ENCODE data around the gene P2RY14. TPM values are rescaled to one million over a fixed set of nuclear protein-coding genes. Genes with fewer than 3 reads are reported as not detected.

Gene P2RY14
- total RNA-seq, 3 donors from 2014 or later: 0.20 to 0.26 TPM; not detected in 1

DNA sequence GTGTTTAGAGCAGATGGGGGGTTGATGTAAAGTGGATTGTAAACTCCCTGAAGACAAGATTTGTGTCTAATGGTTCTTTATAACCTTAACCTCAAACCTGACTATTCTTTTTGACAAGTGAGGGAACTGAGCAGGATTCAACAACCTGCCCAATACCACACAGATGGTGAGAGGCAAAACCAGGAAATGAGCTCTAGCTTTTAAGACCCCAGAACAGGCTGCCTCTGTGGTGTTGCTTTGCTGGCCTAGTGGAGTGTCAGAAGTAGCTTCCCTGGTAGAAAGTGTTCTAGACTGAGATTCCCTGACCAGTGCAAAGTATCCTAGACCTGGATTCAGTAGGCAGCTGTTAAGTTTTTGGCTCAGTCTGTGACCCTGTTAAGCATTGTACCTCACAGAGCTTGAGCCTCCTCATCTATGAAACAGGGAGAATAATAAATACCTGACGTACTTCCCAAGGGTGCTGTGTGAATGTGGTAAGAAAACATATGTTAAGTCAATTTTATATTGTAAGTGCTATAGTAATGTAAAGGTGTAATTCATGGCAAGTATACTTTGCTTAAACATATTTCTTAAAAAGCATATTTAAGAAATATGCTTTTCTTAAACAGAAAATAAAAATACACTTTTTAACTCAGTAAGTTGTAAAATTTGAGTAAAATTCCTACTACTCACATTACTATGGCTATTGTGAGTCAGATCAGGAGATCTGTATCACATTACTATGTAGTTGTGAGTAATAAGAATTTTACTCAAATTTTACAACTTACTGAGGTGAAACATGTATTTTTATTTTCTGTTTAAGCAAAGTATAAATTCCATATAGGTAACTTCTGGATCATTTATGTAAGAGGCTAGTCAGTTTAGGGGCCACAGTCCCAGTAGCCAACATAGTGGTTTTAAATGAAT, 29.5 kb upstream of the P2RY14 start:
- peaks cover 39% of the 10 kb centered on the region for H3K4me1 Mint-ChIP-seq (ENCODE audit: low read depth)
- H3K27me3 Mint-ChIP-seq (ENCODE audit: low read depth): peaks cover 8% of the 10 kb centered on the region
- H3K9me3 Mint-ChIP-seq: no peaks in the 10 kb centered on the region
- ATAC-seq (peak; percentile 12 to 19), DNase-seq (no peak)
- no peak overlapping the region for H3K4me3 Mint-ChIP-seq
- no peaks in the 10 kb centered on the region for H3K36me3 Mint-ChIP-seq (ENCODE audit: insufficient read depth)

DNA sequence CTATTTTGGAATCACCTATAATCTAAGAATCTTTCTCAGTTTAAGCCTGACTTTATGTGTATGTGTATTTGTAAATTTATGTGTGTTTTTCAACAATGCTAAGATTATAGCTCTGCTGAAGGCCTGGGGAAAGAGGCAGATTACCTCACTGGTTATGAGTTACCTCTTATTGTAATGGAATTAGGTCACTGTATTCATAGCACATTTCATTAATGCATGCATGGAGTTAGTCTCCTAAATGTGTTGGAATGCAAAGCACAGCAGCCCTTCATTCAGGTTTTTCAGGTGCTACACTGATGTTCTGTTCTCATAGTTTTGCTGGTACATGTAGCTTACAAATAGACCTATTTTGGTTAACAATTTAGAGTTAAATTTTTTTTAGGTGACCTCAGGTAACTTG, 28.8 kb upstream of the P2RY14 start:
- ATAC-seq (no peak), DNase-seq (no peak)
- no peaks in the 10 kb centered on the region for H3K36me3 Mint-ChIP-seq (ENCODE audit: insufficient read depth)
- no peaks in the 10 kb centered on the region for H3K9me3 Mint-ChIP-seq
- no peak overlapping the region for H3K4me3 Mint-ChIP-seq
- H3K4me1 Mint-ChIP-seq (ENCODE audit: low read depth): peaks cover 39% of the 10 kb centered on the region
- H3K27me3 Mint-ChIP-seq (ENCODE audit: low read depth): peaks cover 12% of the 10 kb centered on the region

DNA sequence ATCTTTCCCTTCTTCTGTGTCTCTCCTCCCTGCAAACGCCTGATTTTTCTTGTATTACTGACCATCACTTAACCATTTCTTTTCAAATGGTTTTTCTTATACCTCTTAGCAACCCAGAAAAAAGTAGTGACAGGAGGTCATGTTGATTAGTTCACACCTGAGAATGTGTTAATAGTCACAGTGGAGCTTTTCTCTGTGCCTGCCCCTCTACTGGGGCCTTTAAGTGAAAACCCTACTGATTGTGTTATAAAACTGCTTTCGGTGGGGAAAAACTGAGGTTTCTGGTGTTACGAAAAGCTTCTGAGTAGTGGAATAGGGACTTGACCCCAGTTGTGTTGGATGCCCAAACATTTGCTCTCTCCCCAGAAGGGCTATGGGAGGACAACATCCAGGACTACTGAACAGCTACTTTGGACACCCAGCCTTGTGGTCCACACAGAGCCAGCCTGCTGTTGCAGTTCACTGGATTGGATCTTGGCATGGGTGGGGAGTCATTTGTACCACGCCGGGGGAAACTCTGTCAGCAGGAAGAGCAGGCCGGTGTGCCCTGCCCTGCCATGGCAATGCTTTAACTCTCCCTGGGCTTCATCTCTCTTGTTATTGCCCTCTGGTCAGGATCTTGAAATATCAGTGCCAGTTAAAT, 27.9 kb upstream of the P2RY14 start:
- Mint-ChIP-seq H3K27me3 (ENCODE audit: low read depth) (peaks cover 12% of the 10 kb centered on the region), H3K4me1 (ENCODE audit: low read depth) (peaks cover 42% of the 10 kb centered on the region), H3K36me3 (ENCODE audit: insufficient read depth) (no peaks in the 10 kb centered on the region), H3K9me3 (no peaks in the 10 kb centered on the region), H3K4me3 (peak overlapping the region; percentile 2)
- ATAC-seq (no peak), DNase-seq (no peak)

DNA sequence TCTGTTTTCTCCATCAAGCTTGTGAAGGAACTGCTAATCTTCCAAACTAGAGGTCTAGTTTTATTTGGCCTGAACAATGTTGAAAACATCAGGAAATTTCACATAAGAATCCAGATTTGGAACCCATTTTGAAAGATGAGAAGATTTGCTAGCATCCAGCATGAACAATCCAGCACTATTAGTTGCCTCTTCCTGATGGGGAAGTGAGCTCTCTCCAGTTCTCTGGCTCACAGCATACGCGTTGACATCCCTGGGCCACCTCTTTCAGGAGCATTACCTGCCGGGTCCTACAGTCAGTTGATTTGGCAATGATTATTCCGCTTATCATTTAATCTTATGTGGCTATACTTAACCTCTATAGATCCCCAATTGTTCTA, 27.4 kb upstream of the P2RY14 start:
- H3K4me3 Mint-ChIP-seq: peak overlapping the region; percentile 2
- DNase-seq: no peak
- H3K27me3 Mint-ChIP-seq (ENCODE audit: low read depth): peaks cover 12% of the 10 kb centered on the region
- peaks cover 42% of the 10 kb centered on the region for H3K4me1 Mint-ChIP-seq (ENCODE audit: low read depth)
- H3K36me3 Mint-ChIP-seq (ENCODE audit: insufficient read depth): no peaks in the 10 kb centered on the region
- ATAC-seq: no peak
- H3K9me3 Mint-ChIP-seq: no peaks in the 10 kb centered on the region

DNA sequence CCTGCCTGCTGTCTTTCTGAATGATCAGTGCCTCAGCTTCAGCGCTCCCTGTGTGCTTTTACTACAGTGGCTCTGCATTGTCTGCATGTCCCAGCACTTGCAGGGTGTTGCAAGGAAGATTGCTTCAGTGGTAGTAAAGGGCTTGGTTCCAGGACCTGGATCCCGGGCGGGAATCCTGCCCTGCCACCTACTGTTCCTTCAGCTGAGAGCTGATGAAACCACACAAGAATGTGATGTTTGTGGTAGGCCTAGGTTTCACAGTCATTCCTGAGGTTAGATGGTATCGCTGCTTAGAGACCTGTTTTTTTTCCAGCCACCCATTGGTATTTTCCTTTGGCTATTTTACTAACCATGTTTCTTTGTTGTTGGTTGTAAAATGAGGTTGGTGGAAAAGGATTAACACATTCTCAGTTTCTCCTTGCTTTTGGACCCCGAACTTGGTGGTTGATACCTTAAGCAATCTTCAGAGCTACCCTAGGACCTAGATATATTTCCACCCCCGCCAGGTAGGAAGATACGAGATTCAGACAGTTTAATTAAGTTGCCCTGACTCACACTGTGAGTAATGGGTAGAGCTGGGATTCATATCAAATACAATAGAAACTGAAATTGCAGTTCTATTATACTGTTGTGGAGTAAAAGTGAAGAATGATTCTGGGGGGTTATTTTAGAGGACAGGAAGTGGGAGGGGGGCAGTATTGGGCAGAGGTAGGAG, 26.9 kb upstream of the P2RY14 start:
- Mint-ChIP-seq H3K36me3 (ENCODE audit: insufficient read depth) (no peaks in the 10 kb centered on the region), H3K9me3 (no peaks in the 10 kb centered on the region), H3K27me3 (ENCODE audit: low read depth) (peaks cover 14% of the 10 kb centered on the region), H3K4me1 (ENCODE audit: low read depth) (peaks cover 42% of the 10 kb centered on the region), H3K4me3 (no peak overlapping the region)
- no peak for DNase-seq
- ATAC-seq: peak; percentile 78 to 81

DNA sequence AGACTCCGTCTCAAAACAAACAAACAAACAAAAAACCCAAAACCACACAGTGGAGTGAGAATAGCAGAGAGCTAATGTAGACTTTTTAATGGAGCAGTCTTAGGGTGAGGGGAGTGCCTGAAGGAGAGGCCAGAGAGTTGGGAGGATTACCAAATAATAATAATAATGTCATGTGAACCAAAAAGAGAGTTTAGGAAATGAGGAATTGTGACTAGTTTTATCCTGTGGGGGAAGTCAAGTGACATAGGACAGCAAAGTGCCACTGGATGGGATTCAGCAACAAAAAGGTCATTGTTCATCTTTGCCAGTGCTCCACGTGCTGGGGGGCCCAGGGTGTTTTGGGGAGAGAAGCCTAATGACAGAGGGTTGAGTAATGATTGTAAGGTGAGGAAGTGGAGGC, 25.4 kb upstream of the P2RY14 start:
- Mint-ChIP-seq H3K4me1 (ENCODE audit: low read depth) (peaks cover 42% of the 10 kb centered on the region), H3K4me3 (no peak overlapping the region), H3K9me3 (no peaks in the 10 kb centered on the region), H3K27me3 (ENCODE audit: low read depth) (peaks cover 17% of the 10 kb centered on the region), H3K36me3 (ENCODE audit: insufficient read depth) (no peaks in the 10 kb centered on the region)
- DNase-seq (no peak), ATAC-seq (no peak)

DNA sequence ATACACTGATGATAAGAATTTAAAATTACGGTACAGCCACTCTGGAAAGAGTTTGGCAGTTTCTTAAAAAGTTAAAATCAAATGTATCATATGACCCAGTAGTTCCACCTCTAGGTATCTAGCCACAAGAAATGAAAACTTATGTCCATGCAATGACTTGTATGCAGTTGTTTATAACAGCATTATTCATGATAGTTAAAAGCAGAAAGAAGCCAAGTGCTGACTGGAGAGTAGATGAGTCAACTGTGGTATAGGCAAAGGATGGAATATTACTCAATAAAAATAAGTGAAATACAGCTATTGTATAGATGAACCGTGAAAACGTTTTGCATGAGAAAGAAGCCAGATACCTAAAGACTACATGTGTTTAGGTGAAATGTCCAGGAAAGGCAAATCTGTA, 23.4 kb upstream of the P2RY14 start:
- Mint-ChIP-seq H3K9me3 (no peaks in the 10 kb centered on the region), H3K36me3 (ENCODE audit: insufficient read depth) (no peaks in the 10 kb centered on the region), H3K4me3 (no peak overlapping the region), H3K4me1 (ENCODE audit: low read depth) (peaks cover 28% of the 10 kb centered on the region), H3K27me3 (ENCODE audit: low read depth) (peaks cover 19% of the 10 kb centered on the region)
- no peak for DNase-seq
- peak; percentile 42 to 50 for ATAC-seq

DNA sequence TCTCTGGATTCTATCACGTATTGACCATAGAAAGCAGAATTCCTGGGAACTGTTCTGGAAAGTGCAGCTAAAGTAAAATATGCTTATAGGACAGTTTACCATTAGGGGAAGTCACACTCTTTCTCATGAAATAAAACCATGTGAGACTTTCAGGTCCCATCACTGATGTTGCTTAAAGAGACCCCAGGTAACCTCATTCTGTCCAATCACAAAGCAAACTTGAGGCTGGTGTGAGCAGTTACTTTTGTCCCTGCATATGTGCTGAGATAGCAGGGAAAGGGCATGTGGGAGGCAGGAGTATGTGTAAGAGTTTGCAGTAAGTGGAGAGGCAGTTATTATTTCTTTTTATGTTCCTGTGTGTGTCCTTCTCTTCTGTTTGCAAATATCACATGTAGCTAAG, 22.2 kb upstream of the P2RY14 start:
- DNase-seq (no peak), ATAC-seq (no peak)
- H3K9me3 Mint-ChIP-seq: no peaks in the 10 kb centered on the region
- no peaks in the 10 kb centered on the region for H3K36me3 Mint-ChIP-seq (ENCODE audit: insufficient read depth)
- peaks cover 17% of the 10 kb centered on the region for H3K4me1 Mint-ChIP-seq (ENCODE audit: low read depth)
- H3K27me3 Mint-ChIP-seq (ENCODE audit: low read depth): peaks cover 20% of the 10 kb centered on the region
- H3K4me3 Mint-ChIP-seq: no peak overlapping the region

DNA sequence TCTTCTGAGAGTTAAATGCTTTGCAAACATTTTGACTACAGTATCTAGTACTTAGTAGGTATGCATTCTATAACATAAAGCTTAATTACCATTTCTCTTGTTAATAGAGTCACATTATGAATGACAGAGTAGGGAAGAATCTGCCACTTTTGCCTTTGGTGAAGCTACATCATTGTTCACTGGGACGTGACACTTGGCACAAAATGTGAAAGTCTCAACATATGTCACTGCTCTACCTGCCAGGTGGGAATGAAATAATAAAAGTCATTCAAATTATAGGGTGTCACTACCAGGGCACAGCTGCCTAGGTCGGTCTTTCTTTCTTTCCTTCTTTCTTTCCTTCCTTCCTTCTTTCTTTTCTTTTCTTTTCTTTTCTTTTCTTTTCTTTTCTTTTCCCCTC, 20.7 kb upstream of the P2RY14 start:
- DNase-seq: no peak

DNA sequence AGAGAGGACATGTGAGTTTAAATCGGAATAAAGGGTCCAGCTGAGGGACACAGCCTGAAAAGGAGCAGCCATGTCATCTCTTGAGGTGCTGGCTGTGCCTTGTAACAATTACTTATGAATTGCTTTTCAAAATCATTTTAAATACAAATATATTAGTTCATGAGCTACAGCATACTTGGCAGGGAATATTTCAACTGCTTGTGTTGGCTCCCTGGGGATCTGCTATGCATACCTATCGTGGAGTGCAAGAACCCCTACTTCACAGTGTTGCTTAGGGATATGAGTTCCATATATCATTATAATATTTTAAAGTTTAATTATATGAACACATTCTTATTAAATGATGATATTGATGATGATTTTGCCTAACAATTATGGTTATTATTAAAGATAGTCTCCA, 19.1 kb upstream of the P2RY14 start:
- Mint-ChIP-seq H3K36me3 (ENCODE audit: insufficient read depth) (no peaks in the 10 kb centered on the region), H3K9me3 (no peaks in the 10 kb centered on the region), H3K27me3 (ENCODE audit: low read depth) (peaks cover 10% of the 10 kb centered on the region), H3K4me3 (no peak overlapping the region), H3K4me1 (ENCODE audit: low read depth) (peaks cover 3% of the 10 kb centered on the region)
- DNase-seq: no peak
- no peak for ATAC-seq

More for the DNA sequence above, 20.7 kb upstream of the P2RY14 start:
- Mint-ChIP-seq H3K4me3 (no peak overlapping the region), H3K4me1 (ENCODE audit: low read depth) (peaks cover 8% of the 10 kb centered on the region), H3K36me3 (ENCODE audit: insufficient read depth) (no peaks in the 10 kb centered on the region), H3K9me3 (no peaks in the 10 kb centered on the region), H3K27me3 (ENCODE audit: low read depth) (peaks cover 22% of the 10 kb centered on the region)
- no peak for ATAC-seq

DNA sequence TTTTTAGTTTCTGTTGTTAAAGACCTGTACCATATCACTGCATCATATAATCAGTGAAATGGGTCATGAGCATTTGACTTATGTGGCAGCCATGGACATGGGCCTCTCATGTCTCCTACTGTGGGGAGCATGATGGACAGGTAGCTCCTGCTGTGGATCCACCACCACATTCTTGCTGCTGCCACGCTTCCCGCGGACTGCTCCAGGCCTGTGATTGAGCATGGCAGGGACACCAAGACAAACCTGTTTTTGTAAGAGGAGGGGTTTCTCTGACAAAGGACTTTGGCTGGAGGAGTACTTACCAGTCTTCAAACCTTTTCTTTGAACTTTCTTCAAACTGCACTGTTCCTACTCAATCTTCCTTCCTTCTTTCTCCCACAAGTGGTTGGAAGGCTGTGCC, 17.9 kb upstream of the P2RY14 start:
- no peak overlapping the region for H3K4me3 Mint-ChIP-seq
- H3K9me3 Mint-ChIP-seq: no peaks in the 10 kb centered on the region
- H3K4me1 Mint-ChIP-seq (ENCODE audit: low read depth): no peaks in the 10 kb centered on the region
- H3K27me3 Mint-ChIP-seq (ENCODE audit: low read depth): peaks cover 12% of the 10 kb centered on the region
- DNase-seq (no peak), ATAC-seq (no peak)
- H3K36me3 Mint-ChIP-seq (ENCODE audit: insufficient read depth): no peaks in the 10 kb centered on the region

DNA sequence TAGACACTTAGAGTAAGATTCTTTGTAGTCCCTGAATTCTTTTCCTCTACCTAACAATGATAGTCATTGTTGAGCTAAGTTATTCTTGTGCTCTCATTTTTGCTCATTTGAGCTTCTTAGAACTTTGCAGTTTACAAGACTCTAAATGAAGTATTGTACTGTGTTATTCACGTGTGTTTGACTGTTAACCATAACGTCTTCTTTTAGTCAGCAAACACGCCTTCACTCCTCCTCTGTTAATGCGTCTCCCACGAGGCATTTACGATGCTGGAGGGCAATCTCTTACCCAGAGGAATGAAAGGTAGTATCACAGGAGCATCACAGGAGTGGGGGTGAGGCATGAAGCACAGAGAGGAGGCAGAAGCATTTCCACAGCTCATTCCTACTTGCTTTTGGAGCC, 14.8 kb upstream of the P2RY14 start:
- no peak for DNase-seq
- H3K4me3 Mint-ChIP-seq: no peak overlapping the region
- ATAC-seq: peak in 1 of 2 donors; percentile 25
- H3K27me3 Mint-ChIP-seq (ENCODE audit: low read depth): peaks cover 7% of the 10 kb centered on the region
- H3K36me3 Mint-ChIP-seq (ENCODE audit: insufficient read depth): no peaks in the 10 kb centered on the region
- H3K4me1 Mint-ChIP-seq (ENCODE audit: low read depth): no peaks in the 10 kb centered on the region
- H3K9me3 Mint-ChIP-seq: no peaks in the 10 kb centered on the region

DNA sequence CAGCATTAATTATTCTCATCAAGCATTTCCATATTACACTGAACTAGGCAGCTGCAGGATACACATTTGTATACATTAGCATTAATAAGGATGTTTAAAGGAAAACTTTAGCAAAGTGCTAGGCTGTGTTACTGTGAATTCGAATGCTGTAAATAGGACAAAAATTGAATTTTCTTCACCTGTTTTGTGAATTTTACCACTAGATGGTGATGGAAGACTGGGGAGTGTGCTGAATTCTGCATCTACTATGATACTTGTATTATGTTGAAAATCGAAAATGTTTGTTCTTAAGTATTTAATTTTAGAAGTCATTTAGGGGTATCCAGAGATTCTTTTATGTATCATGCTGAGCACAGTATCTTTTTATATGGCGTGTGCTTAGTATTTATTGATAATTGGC, 12.3 kb upstream of the P2RY14 start:
- no peak for ATAC-seq
- H3K9me3 Mint-ChIP-seq: no peaks in the 10 kb centered on the region
- no peak overlapping the region for H3K4me3 Mint-ChIP-seq
- peaks cover 5% of the 10 kb centered on the region for H3K27me3 Mint-ChIP-seq (ENCODE audit: low read depth)
- DNase-seq: no peak
- H3K4me1 Mint-ChIP-seq (ENCODE audit: low read depth): no peaks in the 10 kb centered on the region
- H3K36me3 Mint-ChIP-seq (ENCODE audit: insufficient read depth): no peaks in the 10 kb centered on the region

DNA sequence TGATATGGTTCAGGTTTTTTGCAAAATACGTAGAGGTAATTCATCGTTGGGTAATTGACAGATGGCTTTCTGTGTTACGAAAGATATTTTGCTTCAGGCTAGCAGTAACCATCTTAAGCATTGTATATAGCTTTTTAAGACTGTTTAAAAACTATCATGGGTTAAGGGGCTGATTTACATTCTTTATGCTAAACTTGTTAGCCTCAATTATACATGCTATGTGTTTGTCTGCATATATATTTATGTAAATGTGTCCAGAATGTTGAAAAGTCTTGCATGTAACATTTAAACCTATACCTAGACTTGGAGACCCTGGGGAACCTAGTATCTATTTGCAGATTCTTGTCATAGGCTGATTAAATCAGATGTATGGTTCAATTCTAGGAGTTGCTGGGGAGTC, 11.1 kb upstream of the P2RY14 start:
- no peak for ATAC-seq
- Mint-ChIP-seq H3K27me3 (ENCODE audit: low read depth) (peaks cover 2% of the 10 kb centered on the region), H3K9me3 (no peaks in the 10 kb centered on the region)

More for the DNA sequence above, 11.1 kb upstream of the P2RY14 start:
- Mint-ChIP-seq H3K36me3 (ENCODE audit: insufficient read depth) (no peaks in the 10 kb centered on the region), H3K4me1 (ENCODE audit: low read depth) (peaks cover under 1% of the 10 kb centered on the region), H3K4me3 (no peak overlapping the region)
- no peak for DNase-seq
